HCT116 (cell line): ENCODE data around the gene CACNG3. TPM values are rescaled to one million over a fixed set of nuclear protein-coding genes. Genes with fewer than 3 reads are reported as not detected.

Experiments used
- ATAC-seq: fragments of 200-7000 bp; cut with Tn5 transposase; 2 replicates; pipeline ENCODE4 v1.9.1; 2020; ENCODE audit warnings: mild to moderate bottlenecking, moderate library complexity
- BruUV-seq: library from RNA; stranded (reverse); fragments of 400-500 nt; replicated peaks from 2 replicates; lab custom pipeline; 2021; lab: Mats Ljungman, UMichigan
- CTCF ChIA-PET: fragments of 300-600 bp; sonication (Branson Sonifier 250); formaldehyde crosslinking; loops from one replicate; lab custom pipeline; 2021; ENCODE audit warnings: antibody characterized with exemption; lab: Charles Lee
- POLR2A ChIA-PET: fragments of 300-600, 350-600 bp; sonication (Branson Sonifier 250); formaldehyde crosslinking; loops from one replicate; lab custom pipeline; 2021; ENCODE audit warnings: antibody characterized with exemption; lab: Charles Lee
- RAD21 ChIA-PET, 2 experiments: fragments of 300-600 bp; sonication (Branson Sonifier 250); formaldehyde crosslinking; loops; one replicate each; lab custom pipeline; 2023; ENCODE audit warnings: low total read pairs in 2 of 2; ENCODE audit not compliant: uncharacterized antibody in 2 of 2, unreplicated experiment in 2 of 2, low non-redundant PET in 1 of 2; lab: Charles Lee
- DNase-seq: peaks from one replicate; pipeline ENCODE4 v3.0.0-alpha.2; 2010; ENCODE audit warnings: low read depth, low spot score
- H2AFZ ChIP-seq: fragments of 200-600 bp; shearing (Covaris generic), sonication (generic); 2 replicates; pipeline ENCODE4 v1.6.1; 2017; ENCODE audit warnings: low read depth, mixed run types, mixed read lengths, antibody characterized with exemption, low read length; ENCODE audit not compliant: poor library complexity, severe bottlenecking
- H3K27ac ChIP-seq: 2 replicates; pipeline ENCODE4 v1.5.1; 2012; ENCODE audit warnings: low read depth, low read length
- H3K27me3 ChIP-seq: fragments of 200-600 bp; sonication (generic); 2 replicates; pipeline ENCODE4 v1.6.1; 2016; ENCODE audit warnings: mixed run types, low read length, mixed read lengths; ENCODE audit not compliant: insufficient read depth
- H3K36me3 ChIP-seq, 2 experiments: fragments of 200-500 bp in 1 of 2; fragments of 200-600 bp in 1 of 2; sonication (Bioruptor generic) in 1 of 2; sonication (generic) in 1 of 2; 2 replicates each; pipeline versions ENCODE4 v1.5.1 to v1.6.1; 2014 to 2016; ENCODE audit warnings: low read length in 2 of 2, inconsistent platforms in 1 of 2, mixed read lengths in 1 of 2, mixed run types in 1 of 2; ENCODE audit not compliant: insufficient read depth in 2 of 2, control insufficient read depth in 1 of 2
- H3K4me1 ChIP-seq, 2 experiments: fragments of 200-600 bp in 1 of 2; sonication (generic) in 1 of 2; 2 replicates each; pipeline versions ENCODE4 v1.5.1 to v1.6.1; 2012 to 2017; ENCODE audit warnings: low read length in 2 of 2, inconsistent platforms in 1 of 2, mild to moderate bottlenecking in 1 of 2, mixed read lengths in 1 of 2, mixed run types in 1 of 2, moderate library complexity in 1 of 2; ENCODE audit not compliant: insufficient read depth in 2 of 2, control insufficient read depth in 1 of 2
- H3K4me2 ChIP-seq: fragments of 200-600 bp; sonication (generic); 2 replicates; pipeline ENCODE4 v1.6.1; 2017; ENCODE audit warnings: mixed run types, low read length, mixed read lengths
- H3K4me3 ChIP-seq, 2 experiments: fragments of 200-600 bp in 1 of 2; sonication (generic) in 1 of 2; replicated peaks in 1 of 2; 2 replicates each; pipeline ENCODE4 v1.5.1; 2011 to 2016; ENCODE audit warnings: low read length in 2 of 2, control low read depth in 1 of 2, low read depth in 1 of 2, mild to moderate bottlenecking in 1 of 2, mixed read lengths in 1 of 2, mixed run types in 1 of 2
- H3K79me2 ChIP-seq: fragments of 200-600 bp; sonication (generic); 2 replicates; pipeline ENCODE4 v1.6.1; 2017; ENCODE audit warnings: mild to moderate bottlenecking, mixed run types, low read length, moderate library complexity, mixed read lengths; ENCODE audit not compliant: insufficient read depth
- H3K9ac ChIP-seq: fragments of 200-600 bp; sonication (generic); 2 replicates; pipeline ENCODE4 v1.6.1; 2016; ENCODE audit warnings: low read length, mixed read lengths
- H3K9me2 ChIP-seq: fragments of 200-600 bp; sonication (generic), shearing (Covaris generic); 2 replicates; pipeline ENCODE4 v1.6.1; 2017; ENCODE audit warnings: mixed run types, mild to moderate bottlenecking, moderate library complexity; ENCODE audit not compliant: insufficient read depth
- H3K9me3 ChIP-seq, 2 experiments: fragments of 200-500 bp in 1 of 2; fragments of 200-600 bp in 1 of 2; sonication (Bioruptor generic) in 1 of 2; sonication (generic) in 1 of 2; 2 replicates each; pipeline ENCODE4 v1.6.1; 2014 to 2017; ENCODE audit warnings: low read length in 2 of 2, mixed read lengths in 2 of 2, inconsistent platforms in 1 of 2, low read depth in 1 of 2, mild to moderate bottlenecking in 1 of 2, mixed run types in 1 of 2, moderate library complexity in 1 of 2; ENCODE audit not compliant: control insufficient read depth in 1 of 2, insufficient read depth in 1 of 2
- H4K20me1 ChIP-seq: fragments of 200-600 bp; sonication (generic), shearing (Covaris generic); 2 replicates; pipeline ENCODE4 v1.6.1; 2017; ENCODE audit warnings: mixed run types, mild to moderate bottlenecking, moderate library complexity; ENCODE audit not compliant: insufficient read depth
- CBX3 ChIP-seq: IDR thresholded peaks from 2 replicates; pipeline ENCODE4 v1.6.1; 2012; ENCODE audit warnings: low read depth
- CEBPB ChIP-seq: IDR thresholded peaks from 2 replicates; pipeline ENCODE4 v1.6.1; 2012; ENCODE audit warnings: low read depth
- EGR1 ChIP-seq: IDR thresholded peaks from 2 replicates; pipeline ENCODE4 v1.6.1; 2012; ENCODE audit warnings: low read depth
- ELF1 ChIP-seq: IDR thresholded peaks from 2 replicates; pipeline ENCODE4 v1.6.1; 2012; ENCODE audit warnings: low read depth, borderline replicate concordance
- EZH2 ChIP-seq: fragments of 200-600 bp; sonication (generic); IDR thresholded peaks from 2 replicates; pipeline ENCODE4 v1.6.1; 2017; ENCODE audit warnings: antibody characterized with exemption, mixed run types
- JUND ChIP-seq: IDR thresholded peaks from 2 replicates; pipeline ENCODE4 v1.6.1; 2012
- POLR2A ChIP-seq: IDR thresholded peaks from 2 replicates; pipeline ENCODE4 v1.7.0; 2011; ENCODE audit warnings: borderline replicate concordance; ENCODE audit not compliant: insufficient read depth, insufficient read length; ENCODE audit errors: extremely low read depth
- RAD21 ChIP-seq: IDR thresholded peaks from 2 replicates; pipeline ENCODE4 v1.6.1; 2012; ENCODE audit warnings: low read depth, mild to moderate bottlenecking
- SIN3A ChIP-seq: IDR thresholded peaks from 2 replicates; pipeline ENCODE4 v1.6.1; 2012; ENCODE audit warnings: low read depth
- SP1 ChIP-seq: IDR thresholded peaks from 2 replicates; pipeline ENCODE4 v1.6.1; 2012; ENCODE audit warnings: low read depth
- SRF ChIP-seq: IDR thresholded peaks from 2 replicates; pipeline ENCODE4 v1.6.1; 2012; ENCODE audit warnings: low read depth
- YY1 ChIP-seq: IDR thresholded peaks from 2 replicates; pipeline ENCODE4 v1.6.1; 2011; ENCODE audit warnings: low read length, low read depth, moderate library complexity, mild to moderate bottlenecking; ENCODE audit not compliant: insufficient replicate concordance; ENCODE audit errors: extremely low read depth
- ZNF274 ChIP-seq: fragments of 200-500 bp; sonication (Bioruptor generic); IDR thresholded peaks from 2 replicates; pipeline ENCODE4 v1.6.1; 2014; ENCODE audit warnings: mild to moderate bottlenecking, low read depth, low read length, inconsistent platforms
- intact Hi-C: fragments of 100-400 bp; cut with micrococcal nuclease; formaldehyde crosslinking; loops from 2 replicates; pipeline ENCODE4 v1.10.0; 2022
- total RNA-seq: library from RNA; stranded (reverse); gene quantifications from one replicate; pipeline ENCODE4 v1.2.1, GENCODE V29; 2021; ENCODE audit not compliant: unreplicated experiment
- TF ChIP-seq, protein P1 (sequence below): IDR thresholded peaks from 2 replicates; pipeline ENCODE4 v1.6.1; 2011; ENCODE audit warnings: mild to moderate bottlenecking, low read length, moderate library complexity; ENCODE audit not compliant: insufficient replicate concordance; ENCODE audit errors: extremely low read depth
- TF ChIP-seq, protein P2 (sequence below): IDR thresholded peaks from 2 replicates; pipeline ENCODE4 v1.6.1; 2012
- TF ChIP-seq, protein P3 (sequence below), 3 experiments: fragments of 200-600 bp in 1 of 3; sonication (generic) in 1 of 3; IDR thresholded peaks in 2 of 3; conservative IDR thresholded peaks in 1 of 3; 2 replicates each; pipeline ENCODE4 v1.5.1; 2012 to 2017; ENCODE audit warnings: low read depth in 2 of 3, low read length in 2 of 3, antibody characterized with exemption in 1 of 3, borderline replicate concordance in 1 of 3, control low read depth in 1 of 3, mild to moderate bottlenecking in 1 of 3, mixed read lengths in 1 of 3, mixed run types in 1 of 3, moderate library complexity in 1 of 3; ENCODE audit not compliant: insufficient read depth in 1 of 3

CACNG3 gene
- total RNA-seq, 1 experiment from 2014 or later, result not detected

DNA sequence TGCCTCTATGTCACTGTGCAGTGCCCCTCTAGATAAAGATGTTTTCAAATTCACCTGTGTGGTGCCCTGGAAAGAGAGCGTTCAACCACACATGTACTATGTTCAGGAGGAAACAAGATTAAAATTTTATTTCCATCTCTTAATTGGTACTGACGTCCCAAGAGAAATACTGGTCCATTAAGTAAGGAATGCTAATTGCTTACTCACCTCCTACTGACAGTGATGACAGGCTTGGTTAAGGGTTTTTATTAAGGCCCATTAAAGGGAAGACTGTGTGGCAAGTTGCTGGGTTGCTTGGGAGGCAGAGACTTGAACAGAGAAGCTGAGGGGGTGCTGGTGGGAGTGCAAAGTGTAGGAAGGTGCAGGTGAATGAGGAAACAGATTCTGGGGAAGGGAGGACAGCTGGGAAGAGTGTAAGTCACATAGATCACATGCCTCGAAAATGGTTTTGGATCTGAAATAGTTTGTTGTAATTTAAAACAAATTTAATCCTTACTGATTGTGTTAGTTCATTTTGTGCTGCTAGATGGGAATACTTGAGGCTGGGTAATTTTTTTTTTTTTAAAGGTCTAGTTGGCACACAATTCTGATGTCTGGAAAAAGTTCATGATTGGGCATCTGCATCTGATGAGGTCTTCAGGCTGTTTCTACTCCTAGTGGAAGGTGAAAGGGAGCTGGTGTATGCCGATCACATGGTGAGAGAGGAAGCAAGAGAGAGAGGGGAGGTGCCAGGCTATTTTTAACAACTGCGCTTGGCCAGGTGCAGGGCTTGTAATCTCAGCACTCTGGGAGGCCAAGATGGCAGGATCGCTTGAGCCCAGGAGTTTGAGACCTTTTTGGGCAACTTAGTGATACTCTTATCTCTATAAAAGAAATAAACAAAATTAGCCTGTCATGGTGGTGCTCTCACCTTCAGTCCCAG, 140.5 kb downstream of the CACNG3 start:
- Histone ChIP-seq H3K4me3 (no peak overlapping the region), H3K9me2 (no peaks in the 10 kb centered on the region), H3K9ac (no peak overlapping the region), H3K9me3 (no peaks in the 10 kb centered on the region), H3K27me3 (peaks cover 36% of the 10 kb centered on the region), H4K20me1 (no peaks in the 10 kb centered on the region), H3K27ac (no peak overlapping the region), H3K36me3 (no peaks in the 10 kb centered on the region), H3K4me1 (no peaks in the 10 kb centered on the region), H3K79me2 (no peaks in the 10 kb centered on the region), H2AFZ (no peak overlapping the region), H3K4me2 (no peak overlapping the region)
- POLR2A ChIA-PET, result no interaction called here
- TF ChIP-seq EZH2 (no peak), JUND (no peak), YY1 (no peak)
- BruUV-seq, result no TSS peak
- no peak for ATAC-seq
- RAD21 ChIA-PET, result no interaction called here
- DNase-seq, result no peak
- CTCF ChIA-PET, result interaction anchor here (0.5 kb wide), 1 partner anchor 139 kb away, joined by 3 read pairs; no protein-coding TSS in a partner anchor
- intact Hi-C loops, result no loop called here

DNA sequence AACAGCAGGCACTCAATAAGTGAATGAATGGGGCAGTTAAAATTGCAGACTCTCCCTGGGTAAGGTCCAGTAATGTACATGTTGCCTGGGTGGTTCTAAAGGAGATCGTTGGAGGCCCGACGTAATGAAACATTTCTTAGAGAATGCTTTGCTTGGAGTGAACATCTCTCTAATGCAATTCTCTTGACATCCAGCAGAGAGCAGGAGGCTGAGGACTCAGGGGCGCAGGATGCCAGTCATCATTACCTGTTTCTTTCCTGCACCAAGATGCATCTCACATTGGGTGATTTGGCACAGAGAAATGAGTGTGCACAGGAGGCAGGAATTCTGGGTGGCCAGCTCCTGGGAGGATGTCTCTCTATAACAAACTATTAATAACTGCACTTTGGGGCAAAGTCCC, 152.9 kb downstream of the CACNG3 start:
- POLR2A ChIA-PET, result no interaction called here
- H3K9me2 ChIP-seq, result no peaks in the 10 kb centered on the region
- H3K9ac ChIP-seq, result no peak overlapping the region
- H3K27ac ChIP-seq, result no peak overlapping the region
- peak; percentile 7 for DNase-seq
- no peaks in the 10 kb centered on the region for H3K4me1 ChIP-seq
- H3K4me3 ChIP-seq, result no peak overlapping the region
- CTCF ChIA-PET, result interaction anchor here (1.4 kb wide), 1 partner anchor 90 kb away, joined by 4 read pairs; no protein-coding TSS in a partner anchor
- no peaks in the 10 kb centered on the region for H3K36me3 ChIP-seq
- RAD21 ChIA-PET, result no interaction called here
- ATAC-seq, result peak; percentile 86
- no peaks in the 10 kb centered on the region; the same call in 1 of the 2 replicates for H3K27me3 ChIP-seq
- BruUV-seq, result no TSS peak
- H3K9me3 ChIP-seq, result no peaks in the 10 kb centered on the region
- intact Hi-C loops, result loop anchor here (1.0 to 5.0 kb wide), 3 partner anchors 90 to 367 kb away; no protein-coding TSS in a partner anchor
- H2AFZ ChIP-seq, result no peak overlapping the region
- no peaks in the 10 kb centered on the region for H3K79me2 ChIP-seq
- no peaks in the 10 kb centered on the region for H4K20me1 ChIP-seq
- no peak overlapping the region for H3K4me2 ChIP-seq
- TF ChIP-seq SIN3A (no peak), JUND (no peak), SRF (no peak), ZNF274 (no peak), SP1 (no peak), EGR1 (no peak), CEBPB (no peak), RAD21 (peak; percentile 34; the same call in 1 of the 2 replicates), ELF1 (no peak), CBX3 (no peak), POLR2A (no peak)
- TF ChIP-seq, protein P1, sequence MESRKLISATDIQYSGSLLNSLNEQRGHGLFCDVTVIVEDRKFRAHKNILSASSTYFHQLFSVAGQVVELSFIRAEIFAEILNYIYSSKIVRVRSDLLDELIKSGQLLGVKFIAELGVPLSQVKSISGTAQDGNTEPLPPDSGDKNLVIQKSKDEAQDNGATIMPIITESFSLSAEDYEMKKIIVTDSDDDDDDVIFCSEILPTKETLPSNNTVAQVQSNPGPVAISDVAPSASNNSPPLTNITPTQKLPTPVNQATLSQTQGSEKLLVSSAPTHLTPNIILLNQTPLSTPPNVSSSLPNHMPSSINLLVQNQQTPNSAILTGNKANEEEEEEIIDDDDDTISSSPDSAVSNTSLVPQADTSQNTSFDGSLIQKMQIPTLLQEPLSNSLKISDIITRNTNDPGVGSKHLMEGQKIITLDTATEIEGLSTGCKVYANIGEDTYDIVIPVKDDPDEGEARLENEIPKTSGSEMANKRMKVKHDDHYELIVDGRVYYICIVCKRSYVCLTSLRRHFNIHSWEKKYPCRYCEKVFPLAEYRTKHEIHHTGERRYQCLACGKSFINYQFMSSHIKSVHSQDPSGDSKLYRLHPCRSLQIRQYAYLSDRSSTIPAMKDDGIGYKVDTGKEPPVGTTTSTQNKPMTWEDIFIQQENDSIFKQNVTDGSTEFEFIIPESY, result no peak
- TF ChIP-seq, protein P2, sequence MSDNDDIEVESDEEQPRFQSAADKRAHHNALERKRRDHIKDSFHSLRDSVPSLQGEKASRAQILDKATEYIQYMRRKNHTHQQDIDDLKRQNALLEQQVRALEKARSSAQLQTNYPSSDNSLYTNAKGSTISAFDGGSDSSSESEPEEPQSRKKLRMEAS, result no peak
- TF ChIP-seq, protein P3, sequence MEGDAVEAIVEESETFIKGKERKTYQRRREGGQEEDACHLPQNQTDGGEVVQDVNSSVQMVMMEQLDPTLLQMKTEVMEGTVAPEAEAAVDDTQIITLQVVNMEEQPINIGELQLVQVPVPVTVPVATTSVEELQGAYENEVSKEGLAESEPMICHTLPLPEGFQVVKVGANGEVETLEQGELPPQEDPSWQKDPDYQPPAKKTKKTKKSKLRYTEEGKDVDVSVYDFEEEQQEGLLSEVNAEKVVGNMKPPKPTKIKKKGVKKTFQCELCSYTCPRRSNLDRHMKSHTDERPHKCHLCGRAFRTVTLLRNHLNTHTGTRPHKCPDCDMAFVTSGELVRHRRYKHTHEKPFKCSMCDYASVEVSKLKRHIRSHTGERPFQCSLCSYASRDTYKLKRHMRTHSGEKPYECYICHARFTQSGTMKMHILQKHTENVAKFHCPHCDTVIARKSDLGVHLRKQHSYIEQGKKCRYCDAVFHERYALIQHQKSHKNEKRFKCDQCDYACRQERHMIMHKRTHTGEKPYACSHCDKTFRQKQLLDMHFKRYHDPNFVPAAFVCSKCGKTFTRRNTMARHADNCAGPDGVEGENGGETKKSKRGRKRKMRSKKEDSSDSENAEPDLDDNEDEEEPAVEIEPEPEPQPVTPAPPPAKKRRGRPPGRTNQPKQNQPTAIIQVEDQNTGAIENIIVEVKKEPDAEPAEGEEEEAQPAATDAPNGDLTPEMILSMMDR (IDR thresholded peaks at IDR 0.05 in 2 of 3, conservative IDR thresholded peaks at IDR 0.05 in 1 of 3; ENCODE audit: borderline replicate concordance in 1 of 3, insufficient read depth in 1 of 3, low read depth in 2 of 3, low read length in 2 of 3), result peak; percentile 34 to 65 (median 47); a peak in 4 of 6 replicates
